RKO (cell line): ENCODE data around the gene SPSB2.

ENCODE experiments used
- DNase-seq: peaks from one replicate; pipeline ENCODE4 v3.0.0-alpha.2; 2016; ENCODE audit warnings: low spot score

The SPSB2 gene

GRCh38 chr12:6851153-6851920 is 21.8 kb downstream of the SPSB2 start, which contains the start of gene CDCA3:
TSS of gene CDCA3 (minus strand) at chr12:6851286. CDS start at chr12:6850952, 334 bp downstream.
- peak; percentile 99 for DNase-seq

- DNase-seq = peak; percentile 54
Observed at GRCh38 chr12:6850796-6851152, 22.3 kb downstream of the SPSB2 start.

GRCh38 chr12:6849976-6850560 is 23.0 kb downstream of the SPSB2 start:
- no peak for DNase-seq

GRCh38 chr12:6849427-6849826 is 23.7 kb downstream of the SPSB2 start:
- DNase-seq = no peak

GRCh38 chr12:6847676-6848075 is 25.4 kb downstream of the SPSB2 start:
- DNase-seq = no peak

- DNase-seq = no peak
Observed at GRCh38 chr12:6846316-6846869, 26.7 kb downstream of the SPSB2 start.

GRCh38 chr12:6845395-6845794 is 27.7 kb downstream of the SPSB2 start:
- no peak for DNase-seq

GRCh38 chr12:6843118-6843902 is 29.8 kb downstream of the SPSB2 start:
- DNase-seq = no peak

GRCh38 chr12:6842075-6842474 is 31.0 kb downstream of the SPSB2 start:
- DNase-seq = no peak

GRCh38 chr12:6840761-6841515 is 32.2 kb downstream of the SPSB2 start, which contains the start of gene GNB3:
TSS of gene GNB3 (plus strand) at chr12:6840925. CDS start at chr12:6841288, 363 bp downstream.
- DNase-seq = no peak

GRCh38 chr12:6840330-6840729 is 32.8 kb downstream of the SPSB2 start:
- DNase-seq = no peak

GRCh38 chr12:6839482-6840201 is 33.5 kb downstream of the SPSB2 start:
- DNase-seq = no peak

- no peak for DNase-seq
Observed at GRCh38 chr12:6838854-6839253, 34.2 kb downstream of the SPSB2 start.

GRCh38 chr12:6837370-6838060 is 35.6 kb downstream of the SPSB2 start:
- DNase-seq = no peak

GRCh38 chr12:6836851-6837250 is 36.3 kb downstream of the SPSB2 start:
- DNase-seq = no peak

- DNase-seq = no peak
Observed at GRCh38 chr12:6834873-6835272, 38.2 kb downstream of the SPSB2 start.

- DNase-seq = no peak
Observed at GRCh38 chr12:6834254-6834653, 38.8 kb downstream of the SPSB2 start.

GRCh38 chr12:6833189-6833890 is 39.8 kb downstream of the SPSB2 start:
- DNase-seq = no peak

- DNase-seq = no peak
Observed at GRCh38 chr12:6832125-6832524, 41.0 kb downstream of the SPSB2 start.

GRCh38 chr12:6831450-6831995 is 41.6 kb downstream of the SPSB2 start:
- no peak for DNase-seq
